Trophoblast cell (in vitro differentiated cells and primary cell): ENCODE data around the gene ZDBF2.

Experiments used
- DNase-seq, 2 donors: peaks; one replicate each; pipeline ENCODE4 v3.0.0-alpha.2; 2016
- H2AFZ ChIP-seq: 2 replicates; pipeline ENCODE4 v1.6.1; 2013; ENCODE audit warnings: low read length, moderate library complexity, mild to moderate bottlenecking; ENCODE audit not compliant: insufficient read depth, poor library complexity
- H2AK5ac ChIP-seq: 2 replicates; pipeline ENCODE4 v1.6.1; 2013; ENCODE audit warnings: mild to moderate bottlenecking, low read length
- H2BK120ac ChIP-seq: 2 replicates; pipeline ENCODE4 v1.6.1; 2013; ENCODE audit warnings: low read length, mild to moderate bottlenecking, moderate library complexity; ENCODE audit not compliant: insufficient read depth, poor library complexity
- H2BK12ac ChIP-seq: 2 replicates; pipeline ENCODE4 v1.6.1; 2013; ENCODE audit warnings: mild to moderate bottlenecking, low read length, moderate library complexity
- H2BK5ac ChIP-seq: 2 replicates; pipeline ENCODE4 v1.6.1; 2013; ENCODE audit warnings: low read length, low read depth, moderate library complexity, mild to moderate bottlenecking; ENCODE audit not compliant: poor library complexity
- H3K14ac ChIP-seq: 2 replicates; pipeline ENCODE4 v1.6.1; 2013; ENCODE audit warnings: mild to moderate bottlenecking, low read length
- H3K18ac ChIP-seq: 2 replicates; pipeline ENCODE4 v1.6.1; 2013; ENCODE audit warnings: mild to moderate bottlenecking, low read length
- H3K23ac ChIP-seq: 2 replicates; pipeline ENCODE4 v1.6.1; 2013; ENCODE audit warnings: low read length
- H3K27ac ChIP-seq: 2 replicates; pipeline ENCODE4 v1.5.1; 2013; ENCODE audit warnings: low read depth, mild to moderate bottlenecking, inconsistent platforms, low read length, moderate library complexity
- H3K27me3 ChIP-seq: 2 replicates; pipeline ENCODE4 v1.6.1; 2013; ENCODE audit warnings: inconsistent platforms, mild to moderate bottlenecking, low read length, moderate library complexity; ENCODE audit not compliant: insufficient read depth
- H3K36me3 ChIP-seq, 2 experiments: 1 replicate in 1 of 2; 2 replicates in 1 of 2; pipeline ENCODE4 v1.6.1; 2013; ENCODE audit warnings: low read length in 2 of 2, mild to moderate bottlenecking in 2 of 2, moderate library complexity in 1 of 2; ENCODE audit not compliant: insufficient read depth in 2 of 2, control insufficient read depth in 1 of 2
- H3K4ac ChIP-seq: 2 replicates; pipeline ENCODE4 v1.6.1; 2013; ENCODE audit warnings: low read depth, mild to moderate bottlenecking, low read length, moderate library complexity
- H3K4me1 ChIP-seq, 2 experiments: 1 replicate in 1 of 2; 2 replicates in 1 of 2; pipeline ENCODE4 v1.6.1; 2013; ENCODE audit warnings: low read length in 2 of 2, mild to moderate bottlenecking in 2 of 2, moderate library complexity in 1 of 2; ENCODE audit not compliant: insufficient read depth in 2 of 2, control insufficient read depth in 1 of 2
- H3K4me2 ChIP-seq: 2 replicates; pipeline ENCODE4 v1.6.1; 2013; ENCODE audit warnings: inconsistent platforms, mild to moderate bottlenecking, low read length, moderate library complexity
- H3K4me3 ChIP-seq: 2 replicates; pipeline ENCODE4 v1.5.1; 2013; ENCODE audit warnings: mild to moderate bottlenecking, low read depth, low read length, inconsistent platforms
- H3K79me1 ChIP-seq: one replicate; pipeline ENCODE4 v1.6.1; 2013; ENCODE audit warnings: low read length
- H3K79me2 ChIP-seq: 2 replicates; pipeline ENCODE4 v1.6.1; 2013; ENCODE audit warnings: low read length, mild to moderate bottlenecking; ENCODE audit not compliant: control insufficient read depth, insufficient read depth, poor library complexity
- H3K9ac ChIP-seq: 2 replicates; pipeline ENCODE4 v1.6.1; 2013; ENCODE audit warnings: mild to moderate bottlenecking, low read length
- H3K9me3 ChIP-seq: 2 replicates; pipeline ENCODE4 v1.6.1; 2013; ENCODE audit warnings: low read depth, mild to moderate bottlenecking, control low read depth, inconsistent platforms, low read length; ENCODE audit not compliant: insufficient read depth
- H4K12ac ChIP-seq: 2 replicates; pipeline ENCODE4 v1.6.1; 2013; ENCODE audit warnings: low read depth, mild to moderate bottlenecking, low read length, moderate library complexity
- H4K8ac ChIP-seq: 2 replicates; pipeline ENCODE4 v1.6.1; 2013; ENCODE audit warnings: low read depth, mild to moderate bottlenecking, low read length, moderate library complexity
- H4K91ac ChIP-seq: one replicate; pipeline ENCODE4 v1.6.1; 2013; ENCODE audit warnings: low read depth, mild to moderate bottlenecking, low read length, moderate library complexity
- WGBS: extraction: QIAGEN DNeasy Blood & Tissue Kit; methylation state at CpG from one replicate; pipeline ENCODE4 v1.1.7; 2013; ENCODE audit warnings: missing lambda C conversion rate; ENCODE audit not compliant: insufficient read length, insufficient coverage; ENCODE audit errors: extremely low coverage; 5-methylcytosine and 5-hydroxymethylcytosine counted together

ZDBF2 gene

GRCh38 chr2:206343144-206343543, 68.7 kb downstream of the ZDBF2 start:
- H3K36me3 ChIP-seq = no peaks in the 10 kb centered on the region
- H2AK5ac ChIP-seq = no peak overlapping the region
- no peak overlapping the region for H3K4me3 ChIP-seq
- no peak overlapping the region for H3K14ac ChIP-seq
- H3K18ac ChIP-seq = no peak overlapping the region
- no peak overlapping the region for H3K9ac ChIP-seq
- H3K4me1 ChIP-seq = no peaks in the 10 kb centered on the region
- H2AFZ ChIP-seq = no peak overlapping the region
- WGBS = no CpG with 5 or more reads among the region's 4 CpGs
- H3K23ac ChIP-seq = no peak overlapping the region
- H4K12ac ChIP-seq = no peak overlapping the region
- no peak overlapping the region for H2BK120ac ChIP-seq
- H3K27me3 ChIP-seq = no peaks in the 10 kb centered on the region
- no peak overlapping the region for H4K91ac ChIP-seq
- no peaks in the 10 kb centered on the region for H3K9me3 ChIP-seq
- no peak overlapping the region for H4K8ac ChIP-seq
- DNase-seq = no peak
- no peak overlapping the region for H2BK12ac ChIP-seq
- no peak overlapping the region for H2BK5ac ChIP-seq
- no peak overlapping the region for H3K4me2 ChIP-seq
- H3K79me1 ChIP-seq = no peaks in the 10 kb centered on the region
- H3K4ac ChIP-seq = no peak overlapping the region
- H3K27ac ChIP-seq = no peak overlapping the region
- H3K79me2 ChIP-seq = no peaks in the 10 kb centered on the region

- no CpG with 5 or more reads among the region's 1 CpG for WGBS
- Histone ChIP-seq H2AFZ (no peak overlapping the region), H3K4ac (no peak overlapping the region), H3K27me3 (no peaks in the 10 kb centered on the region), H3K36me3 (no peaks in the 10 kb centered on the region), H3K79me1 (no peaks in the 10 kb centered on the region), H2BK120ac (no peak overlapping the region), H4K8ac (no peak overlapping the region), H2AK5ac (no peak overlapping the region), H3K4me1 (no peaks in the 10 kb centered on the region), H2BK12ac (no peak overlapping the region), H3K23ac (no peak overlapping the region), H3K27ac (no peak overlapping the region), H3K9ac (no peak overlapping the region), H3K4me3 (no peak overlapping the region), H3K9me3 (peaks cover under 1% of the 10 kb centered on the region), H2BK5ac (no peak overlapping the region), H4K12ac (no peak overlapping the region), H3K4me2 (no peak overlapping the region), H3K14ac (no peak overlapping the region), H4K91ac (no peak overlapping the region), H3K79me2 (no peaks in the 10 kb centered on the region), H3K18ac (no peak overlapping the region)
- no peak for DNase-seq
These were observed 69.4 kb downstream of the ZDBF2 start for GRCh38 chr2:206343816-206344215.

- Histone ChIP-seq H3K36me3 (no peaks in the 10 kb centered on the region), H3K4me2 (no peak overlapping the region), H3K9ac (no peak overlapping the region), H4K91ac (no peak overlapping the region), H3K27me3 (no peaks in the 10 kb centered on the region), H3K23ac (no peak overlapping the region), H3K79me1 (no peaks in the 10 kb centered on the region), H2BK5ac (no peak overlapping the region), H2BK120ac (no peak overlapping the region), H2AK5ac (no peak overlapping the region), H4K12ac (no peak overlapping the region), H3K79me2 (no peaks in the 10 kb centered on the region), H3K4me3 (no peak overlapping the region), H3K4me1 (no peaks in the 10 kb centered on the region), H4K8ac (no peak overlapping the region), H3K27ac (no peak overlapping the region), H3K9me3 (peaks cover 6% of the 10 kb centered on the region), H2BK12ac (no peak overlapping the region), H3K4ac (no peak overlapping the region), H3K18ac (no peak overlapping the region), H2AFZ (no peak overlapping the region), H3K14ac (no peak overlapping the region)
- WGBS = no CpG with 5 or more reads among the region's 3 CpGs
- no peak for DNase-seq
These were observed 71.1 kb downstream of the ZDBF2 start for GRCh38 chr2:206345606-206346005.

GRCh38 chr2:206349375-206349774, 74.9 kb downstream of the ZDBF2 start:
- H4K12ac ChIP-seq = no peak overlapping the region
- no peak overlapping the region for H3K9ac ChIP-seq
- no peak overlapping the region for H2BK12ac ChIP-seq
- H3K4me2 ChIP-seq = no peak overlapping the region
- no peak overlapping the region for H4K8ac ChIP-seq
- H2AFZ ChIP-seq = no peak overlapping the region
- no peaks in the 10 kb centered on the region for H3K4me1 ChIP-seq
- H3K23ac ChIP-seq = no peak overlapping the region
- no peaks in the 10 kb centered on the region for H3K79me1 ChIP-seq
- H3K9me3 ChIP-seq = peaks cover 6% of the 10 kb centered on the region
- no peaks in the 10 kb centered on the region for H3K79me2 ChIP-seq
- H2BK5ac ChIP-seq = no peak overlapping the region
- DNase-seq = no peak
- no peak overlapping the region for H3K4me3 ChIP-seq
- H2BK120ac ChIP-seq = no peak overlapping the region
- H4K91ac ChIP-seq = no peak overlapping the region
- no peaks in the 10 kb centered on the region for H3K36me3 ChIP-seq
- H3K18ac ChIP-seq = no peak overlapping the region
- WGBS = no CpG with 5 or more reads among the region's 3 CpGs
- no peak overlapping the region for H3K4ac ChIP-seq
- no peak overlapping the region for H3K27ac ChIP-seq
- H2AK5ac ChIP-seq = no peak overlapping the region
- no peak overlapping the region for H3K14ac ChIP-seq
- no peaks in the 10 kb centered on the region for H3K27me3 ChIP-seq
